Measurements from ENCODE around the gene TSPYL1.
A peak's percentile ranks its signal among the peaks of the same experiment; 100 is the strongest.

The TSPYL1 gene

DNA sequence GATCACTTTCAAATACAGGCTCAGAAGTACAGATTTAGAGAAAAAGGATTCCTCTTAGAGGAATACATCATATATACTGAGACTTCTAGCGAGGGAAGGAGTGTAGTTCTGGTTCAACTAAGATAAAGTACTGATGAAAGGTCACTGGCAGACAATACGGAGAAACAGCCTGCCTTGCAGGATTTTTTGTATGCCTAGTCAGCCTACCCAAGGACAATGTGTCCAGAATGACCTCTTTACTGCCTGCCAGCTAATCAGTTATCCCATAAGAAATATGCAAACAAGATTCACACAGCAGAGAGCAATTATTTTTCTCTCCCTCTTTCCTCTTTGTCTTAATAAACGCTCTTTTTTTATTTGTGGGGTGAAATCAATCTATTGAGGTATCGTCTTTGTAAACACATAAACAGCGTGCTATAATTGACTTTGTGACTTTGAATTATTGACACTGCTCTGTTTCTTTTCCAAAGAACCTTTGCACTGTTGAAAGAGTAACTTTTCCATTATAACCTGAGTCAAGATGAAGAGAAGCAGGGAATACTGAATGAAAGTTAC is 24.4 kb downstream of the TSPYL1 start:
- DNase-seq = peak in 1 of 2 experiments; percentile 8

DNA sequence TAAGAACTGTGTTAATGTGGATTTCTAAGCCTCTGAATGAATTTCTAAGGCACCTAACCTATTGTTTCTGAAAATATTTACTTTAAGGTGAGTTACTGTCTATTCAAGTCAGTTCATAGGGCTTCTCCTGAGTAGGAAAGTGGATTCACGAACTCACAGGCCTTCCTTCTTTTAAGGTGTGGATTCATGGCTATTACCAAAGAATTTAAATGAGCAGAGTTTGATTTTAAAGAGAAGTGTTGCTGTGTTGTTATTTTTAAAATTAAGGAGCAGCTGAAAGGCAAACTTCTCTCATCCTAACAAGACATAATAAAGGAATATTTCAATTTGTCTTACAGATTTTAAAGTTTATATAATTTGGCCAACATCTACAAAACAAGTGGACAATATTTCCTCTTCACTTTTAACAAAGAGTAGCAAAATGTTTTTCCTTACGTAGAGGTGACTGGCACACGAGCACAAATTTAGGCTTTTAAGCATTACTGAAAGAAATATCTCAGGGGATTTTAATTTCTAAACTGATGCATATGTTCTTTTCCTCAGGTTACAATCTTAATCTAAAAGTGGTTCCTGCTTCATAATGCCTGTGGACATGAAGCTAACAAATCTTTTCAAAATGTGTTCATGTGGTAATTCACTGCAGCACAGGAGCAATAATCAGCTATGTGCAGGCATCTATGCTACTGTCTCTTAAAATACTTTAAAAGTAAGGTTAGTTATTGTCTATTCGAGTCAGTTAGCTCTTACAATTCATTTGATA is 25.3 kb downstream of the TSPYL1 start:
- no peak for DNase-seq

DNA sequence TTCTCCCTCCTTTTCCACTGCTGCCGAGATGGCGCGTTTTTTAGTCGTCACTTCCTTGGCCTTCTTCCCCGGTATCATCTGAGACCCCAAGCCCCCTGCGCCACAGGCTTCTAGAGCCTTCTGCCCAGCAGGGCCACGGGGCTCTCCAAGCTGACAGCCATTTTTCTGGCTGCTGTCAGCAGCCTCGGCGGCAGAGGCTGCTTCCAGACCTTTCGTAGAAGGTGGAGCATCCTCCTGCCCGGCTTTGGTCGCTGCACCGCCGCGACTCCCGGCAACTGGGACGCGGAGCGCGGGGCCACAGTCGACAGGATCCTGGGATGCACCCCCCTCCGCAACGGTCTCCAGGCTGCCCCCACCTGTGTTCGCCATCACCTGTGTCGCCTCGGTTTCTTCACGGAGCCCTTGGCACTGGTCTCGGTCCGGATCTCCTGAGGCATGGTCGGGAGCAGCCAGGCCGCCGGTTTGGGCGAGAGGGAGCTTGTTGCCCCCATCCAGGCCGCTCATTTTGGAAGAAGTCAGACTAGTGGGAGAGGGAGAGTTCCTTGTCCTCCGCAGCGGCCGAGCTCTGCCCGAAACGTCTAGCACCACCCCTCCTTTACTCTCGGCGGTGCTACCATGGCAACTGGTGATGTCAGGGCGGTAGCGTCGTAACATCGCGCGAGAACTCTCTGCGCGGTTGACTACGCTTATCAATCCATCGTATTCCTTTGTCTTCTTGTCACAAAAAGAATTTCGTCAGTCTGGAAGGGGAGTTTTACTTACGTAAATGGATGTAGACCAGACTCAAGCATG is 26.0 kb downstream of the TSPYL1 start, which contains the start of gene TSPYL4:
Gene TSPYL4 (minus strand): TSS at position 571 of the 792 bp plus-strand sequence. CDS start 67 bp downstream, at position 504.
- DNase-seq = peak; percentile 95

DNA sequence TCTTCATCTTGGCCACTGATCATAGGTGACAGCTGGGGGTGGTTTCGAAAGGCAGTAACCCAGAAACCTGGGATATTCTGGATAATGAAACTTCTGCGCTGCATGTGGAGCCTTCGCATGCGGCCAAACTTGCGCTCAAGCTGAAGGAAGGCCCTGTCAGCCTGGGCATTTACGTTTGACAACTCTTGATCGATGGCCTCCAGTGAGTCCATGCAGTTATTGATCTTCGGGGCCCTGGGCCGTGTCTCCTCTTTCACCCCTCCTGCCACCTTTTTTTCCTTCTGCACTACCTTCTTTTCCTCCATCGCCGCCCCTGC is 26.6 kb downstream of the TSPYL1 start:
- no peak for DNase-seq

DNA sequence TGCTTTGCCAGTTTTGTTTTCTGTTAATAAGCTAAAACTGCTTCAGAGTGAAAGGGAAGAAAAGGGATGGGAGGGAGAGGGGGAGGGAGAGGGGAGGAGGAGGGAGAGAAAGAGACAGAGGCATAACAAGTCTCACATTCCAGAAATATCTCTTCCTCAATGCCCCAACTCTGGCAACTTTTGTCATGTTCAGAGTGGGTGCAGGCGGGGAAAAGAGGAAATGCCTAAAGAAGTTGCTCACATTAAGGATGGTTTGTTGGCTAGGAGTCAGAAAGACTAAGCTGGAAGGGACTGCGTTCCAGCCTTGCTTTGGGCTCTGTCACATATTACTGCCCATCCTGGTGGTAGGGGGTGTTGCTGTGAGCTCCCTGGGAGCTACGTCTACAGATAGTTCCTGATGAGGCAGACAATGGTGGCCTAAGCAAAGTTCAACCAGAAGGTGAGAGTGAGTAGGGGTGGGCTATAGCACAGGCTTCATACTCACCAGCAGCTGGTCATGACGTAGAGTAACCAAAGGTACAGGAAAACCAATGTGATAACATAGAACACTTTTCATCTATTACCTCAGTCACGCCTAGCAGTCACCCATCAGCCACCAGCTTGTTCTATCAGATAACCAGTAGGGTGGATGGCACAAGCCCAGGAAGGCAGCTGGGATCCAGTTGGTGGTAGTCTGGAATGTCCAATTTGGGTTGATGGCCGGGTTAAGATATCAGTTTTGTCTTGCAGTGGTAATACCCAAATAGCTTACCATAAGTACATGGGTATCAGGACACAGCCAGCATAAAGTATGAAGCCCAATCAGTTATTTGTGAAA is 28.0 kb downstream of the TSPYL1 start:
- no peak for DNase-seq

DNA sequence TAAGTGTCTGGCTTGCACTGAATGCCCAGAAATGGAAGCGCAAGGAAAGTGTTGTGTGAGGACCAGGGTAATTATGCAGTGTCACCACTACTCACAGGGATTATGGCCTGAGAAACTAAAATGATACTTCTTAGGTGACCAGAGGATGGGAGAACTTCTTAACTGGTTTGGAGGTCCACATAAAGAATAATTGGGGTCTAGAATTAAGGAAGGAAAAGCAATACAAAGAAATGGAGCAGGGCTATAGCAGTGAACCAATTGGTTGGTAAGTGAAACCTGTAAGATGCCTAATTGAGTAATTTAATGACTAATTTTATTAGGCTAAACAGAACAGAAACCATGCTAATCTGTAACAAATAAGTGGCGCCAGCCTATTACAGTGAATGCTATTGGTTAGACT is 31.2 kb downstream of the TSPYL1 start:
- DNase-seq = no peak

DNA sequence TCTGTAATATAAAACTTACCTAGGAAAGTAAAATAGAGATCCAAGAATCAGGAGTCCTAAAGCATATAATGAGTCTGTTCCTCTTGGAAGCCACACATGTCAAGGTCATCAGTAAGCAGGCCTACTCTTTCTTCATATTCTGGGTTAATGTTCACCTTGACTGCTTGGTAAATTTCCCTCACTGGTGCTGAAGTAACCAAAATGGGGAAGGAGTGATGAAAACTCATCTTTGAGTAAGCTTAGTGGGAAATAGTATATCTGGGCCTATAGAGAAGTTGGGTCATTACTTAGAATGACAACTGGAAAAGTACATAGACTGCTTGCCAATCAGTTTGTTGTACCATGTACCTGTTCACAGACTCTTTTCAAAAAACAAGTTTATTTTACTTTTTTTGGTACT is 32.4 kb downstream of the TSPYL1 start:
- no peak for DNase-seq

DNA sequence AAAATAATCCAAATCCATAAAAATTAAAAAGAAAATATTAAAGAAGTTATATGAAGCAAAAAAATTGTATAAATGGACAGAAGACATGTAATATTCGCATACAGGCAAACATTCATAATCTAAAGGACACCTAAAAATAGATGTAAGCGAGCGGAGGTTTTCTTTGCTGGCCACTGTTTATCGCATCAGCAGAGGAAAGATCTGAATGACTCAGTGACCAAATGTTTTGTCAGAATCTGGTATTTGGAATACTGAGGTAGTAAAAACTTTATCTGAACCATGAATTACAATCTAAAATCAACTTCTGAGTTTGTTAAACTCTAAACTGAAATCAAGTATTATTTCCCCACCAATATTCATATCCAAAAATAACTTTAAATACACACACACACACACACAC is 33.6 kb downstream of the TSPYL1 start:
- DNase-seq = no peak

DNA sequence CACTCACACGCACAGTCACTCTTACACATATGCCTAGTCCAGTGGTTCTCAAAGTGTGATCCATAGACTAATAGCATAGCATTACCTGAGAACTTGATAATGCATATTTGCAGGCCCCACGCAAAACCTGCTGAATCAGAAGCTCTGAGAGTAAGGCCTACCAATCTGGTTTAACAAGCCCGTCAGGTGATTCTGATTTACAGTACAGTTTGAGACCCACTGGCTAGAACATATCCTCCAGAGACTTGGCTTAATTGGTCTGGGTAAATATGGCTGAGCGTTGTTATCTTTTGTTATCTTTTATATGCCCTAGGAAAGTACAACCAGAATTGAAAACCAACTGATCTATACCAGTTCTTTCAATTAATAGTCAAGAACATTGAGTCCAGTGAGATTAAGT is 35.4 kb downstream of the TSPYL1 start:
- DNase-seq = no peak

DNA sequence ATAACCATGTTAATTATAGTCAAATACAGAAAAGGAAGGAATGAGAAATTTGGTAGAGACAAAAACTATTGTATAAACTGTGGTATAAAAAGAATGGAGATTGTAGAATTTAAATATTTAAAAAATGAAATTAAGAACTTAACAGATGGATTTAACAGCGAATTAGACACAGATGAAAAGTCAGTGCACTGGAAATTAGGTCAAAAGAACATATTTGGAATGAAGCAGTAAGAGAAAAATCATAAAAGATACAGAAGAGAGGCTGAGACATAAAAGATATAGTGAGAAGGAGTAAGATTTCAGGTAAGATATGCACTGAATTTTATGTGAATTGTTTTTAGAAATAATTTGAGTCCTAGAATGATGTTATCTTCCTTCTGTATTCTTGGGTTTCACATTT is 39.9 kb downstream of the TSPYL1 start:
- DNase-seq = no peak

DNA sequence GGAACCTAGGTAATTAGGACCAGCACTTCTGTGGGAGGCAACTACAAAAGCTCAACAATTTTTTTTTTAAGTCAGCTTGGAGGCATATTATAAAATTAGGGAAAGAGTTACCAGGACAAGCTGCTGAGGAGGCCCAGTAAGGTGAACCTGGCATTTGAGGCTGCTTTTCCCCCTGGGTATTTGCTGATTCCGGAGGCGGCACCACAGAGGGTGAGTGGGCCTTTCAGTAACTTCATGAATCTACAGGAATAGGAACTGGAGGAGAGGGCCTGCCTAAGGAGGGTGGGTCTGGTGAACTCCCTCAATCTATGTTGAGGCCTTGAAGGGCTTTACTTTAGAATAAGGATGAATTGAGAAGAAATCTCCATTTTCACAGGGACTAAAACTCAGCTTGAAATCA is 40.5 kb downstream of the TSPYL1 start:
- no peak for DNase-seq

DNA sequence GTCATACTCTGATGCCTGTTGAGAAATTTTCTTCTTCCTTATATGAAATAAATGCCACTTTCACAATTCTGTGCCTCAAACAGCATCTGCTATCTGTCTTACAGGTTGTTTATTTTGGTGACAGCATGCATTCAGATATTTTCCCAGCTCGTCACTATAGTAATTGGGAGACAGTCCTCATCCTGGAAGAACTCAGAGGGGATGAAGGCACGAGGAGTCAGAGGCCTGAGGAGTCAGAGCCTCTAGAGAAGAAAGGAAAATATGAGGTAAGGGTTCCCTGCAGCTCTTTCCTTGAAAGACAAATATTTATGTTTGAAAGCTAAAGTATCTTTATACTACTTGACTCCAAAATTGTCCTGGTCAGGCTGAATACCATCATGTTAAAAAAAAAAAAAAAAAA is 41.6 kb downstream of the TSPYL1 start:
- no peak for DNase-seq

DNA sequence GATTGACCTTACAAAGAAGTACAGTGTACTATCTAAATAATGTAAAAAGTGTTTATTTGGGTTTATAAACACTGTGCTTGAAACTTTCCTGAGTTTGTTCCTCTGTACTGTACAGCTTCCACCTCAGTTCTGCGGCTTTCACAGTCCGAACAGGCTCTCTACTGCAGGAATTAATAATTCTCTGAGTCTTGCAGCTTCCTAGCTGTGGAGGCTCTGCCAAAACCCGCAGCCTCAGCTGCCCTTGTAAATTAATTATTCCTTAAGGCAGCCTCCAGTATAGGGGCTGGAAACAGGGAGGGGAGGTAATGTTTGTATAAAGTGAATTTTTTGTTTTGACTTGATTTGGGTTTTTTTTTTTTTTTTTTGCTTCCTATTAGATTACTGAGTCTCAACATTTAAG is 45.0 kb downstream of the TSPYL1 start:
- DNase-seq = no peak

DNA sequence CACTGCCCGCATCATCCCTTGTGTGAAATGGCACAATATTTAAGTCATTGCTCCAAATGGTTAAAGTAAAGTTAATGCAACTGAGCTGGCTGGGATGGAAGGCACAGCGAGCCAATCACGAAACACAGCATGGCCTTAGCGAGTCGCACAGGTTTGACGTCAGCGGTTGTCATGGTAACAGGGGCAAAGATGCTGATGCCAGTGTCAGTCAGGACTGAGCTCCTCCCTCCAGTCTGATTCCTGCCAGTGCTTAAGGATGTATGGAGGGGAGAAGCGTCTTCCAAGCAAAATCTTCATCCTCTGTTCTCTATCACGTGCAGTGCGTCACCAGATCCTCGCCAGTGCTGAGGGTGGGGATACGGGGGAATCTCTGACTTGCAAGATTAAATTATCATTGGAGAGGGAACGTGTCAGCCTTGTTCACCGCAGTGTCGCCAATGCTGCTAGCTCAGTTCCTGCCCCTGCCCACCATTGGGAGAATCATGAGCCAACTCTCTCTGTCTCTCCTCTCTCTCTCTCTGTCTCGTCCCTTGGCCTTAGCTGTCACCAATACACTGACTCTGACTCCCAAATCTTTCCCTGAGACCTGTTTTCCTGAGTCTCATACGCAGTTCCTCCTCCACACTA is 50.3 kb downstream of the TSPYL1 start:
- no peak for DNase-seq
